HG02798 (cell line): ENCODE measurements around the gene IER2.
"Not testable (repeated sequence)": the region's sequence is repeated elsewhere in the genome, so short reads cannot be mapped to it uniquely, and the experiment has no call there.

Experiments
- ATAC-seq: cut with Tn5 transposase; IDR thresholded peaks from one replicate; pipeline ENCODE4 v1.9.1; 2021; ENCODE audit warnings: mild to moderate bottlenecking; ENCODE audit not compliant: unreplicated experiment, poor library complexity

IER2 gene

GRCh38 chr19:13162724-13163608 is 12.8 kb downstream of the IER2 start:
- ATAC-seq: peak; percentile 49

- no peak for ATAC-seq
These were observed 13.6 kb downstream of the IER2 start for GRCh38 chr19:13163609-13164342.

- ATAC-seq: no peak
These were observed 14.3 kb downstream of the IER2 start for GRCh38 chr19:13164343-13165161.

- ATAC-seq: no peak
These were observed 15.2 kb downstream of the IER2 start for GRCh38 chr19:13165162-13165997.

GRCh38 chr19:13166151-13166550 is 15.9 kb downstream of the IER2 start:
- not testable (repeated sequence) for ATAC-seq

- no peak for ATAC-seq
These were observed 19.6 kb downstream of the IER2 start for GRCh38 chr19:13169769-13170168.

GRCh38 chr19:13171146-13171545 is 20.9 kb downstream of the IER2 start:
- no peak for ATAC-seq

- ATAC-seq: no peak
These were observed 22.3 kb downstream of the IER2 start for GRCh38 chr19:13172346-13173138.

- ATAC-seq: no peak
These were observed 23.0 kb downstream of the IER2 start for GRCh38 chr19:13173139-13173737.

- no peak for ATAC-seq
These were observed 26.1 kb downstream of the IER2 start for GRCh38 chr19:13176345-13176744.

GRCh38 chr19:13177584-13177983 is 27.4 kb downstream of the IER2 start:
- ATAC-seq: not testable (repeated sequence)

- not testable (repeated sequence) for ATAC-seq
These were observed 28.1 kb downstream of the IER2 start for GRCh38 chr19:13178291-13178690.

GRCh38 chr19:13181747-13182388 is 31.7 kb downstream of the IER2 start:
- peak; percentile 58 for ATAC-seq

- ATAC-seq: not testable (repeated sequence)
These were observed 34.7 kb downstream of the IER2 start for GRCh38 chr19:13184926-13185325.

GRCh38 chr19:13185763-13186657 is 35.8 kb downstream of the IER2 start:
- ATAC-seq: not testable (repeated sequence)

- not testable (repeated sequence) for ATAC-seq
These were observed 36.5 kb downstream of the IER2 start for GRCh38 chr19:13186688-13187087.

- no peak for ATAC-seq
These were observed 37.2 kb downstream of the IER2 start for GRCh38 chr19:13187419-13187818.
